Vagina (tissue), 2 donors: Measurements from ENCODE around the gene ANKS1B.

Source experiments
- POLR2A ChIP-seq, 2 donors: fragments of 450-650 bp; IDR thresholded peaks; one replicate each; pipeline ENCODE4 v1.6.1; 2017; ENCODE audit warnings: antibody characterized with exemption in 2 of 2, mild to moderate bottlenecking in 2 of 2, moderate library complexity in 2 of 2
- POLR2AphosphoS5 ChIP-seq, 2 donors: sonication (generic); formaldehyde crosslinking; IDR thresholded peaks; one replicate each; pipeline ENCODE4 v1.9.0; 2017; ENCODE audit warnings: antibody characterized with exemption in 2 of 2, mild to moderate bottlenecking in 2 of 2, low read depth in 1 of 2; ENCODE audit not compliant: insufficient read depth in 1 of 2
- TF ChIP-seq, protein P1 (sequence below), 3 experiments: fragments of 450-650 bp in 2 of 3; fragments of 200-600 bp in 1 of 3; sonication (generic) in 1 of 3; IDR thresholded peaks; one replicate each; pipeline ENCODE4 v1.5.1; 2017 to 2019; ENCODE audit warnings: antibody characterized with exemption in 3 of 3, mild to moderate bottlenecking in 2 of 3, moderate library complexity in 2 of 3

DNA sequence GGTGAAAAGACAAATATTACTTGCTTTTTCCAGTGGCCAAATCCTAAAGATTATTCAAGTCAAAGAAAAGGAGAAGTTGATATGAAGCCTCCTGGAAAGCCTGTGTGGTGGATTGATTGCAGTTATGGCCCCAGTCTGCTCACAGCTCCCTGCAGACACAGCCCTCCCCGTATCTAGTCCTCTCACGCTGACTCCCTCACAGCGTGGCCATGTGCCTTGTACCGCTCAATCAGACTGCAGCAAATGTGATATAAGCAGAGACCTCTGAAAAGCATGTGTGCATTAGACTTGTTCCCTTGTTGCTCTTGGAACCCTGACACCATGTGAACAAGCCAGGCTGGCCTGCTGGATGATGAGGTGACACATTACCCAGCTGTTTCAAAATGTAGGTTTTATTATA lies 735.2 kb downstream of the ANKS1B start:
- TF ChIP-seq, protein P1, sequence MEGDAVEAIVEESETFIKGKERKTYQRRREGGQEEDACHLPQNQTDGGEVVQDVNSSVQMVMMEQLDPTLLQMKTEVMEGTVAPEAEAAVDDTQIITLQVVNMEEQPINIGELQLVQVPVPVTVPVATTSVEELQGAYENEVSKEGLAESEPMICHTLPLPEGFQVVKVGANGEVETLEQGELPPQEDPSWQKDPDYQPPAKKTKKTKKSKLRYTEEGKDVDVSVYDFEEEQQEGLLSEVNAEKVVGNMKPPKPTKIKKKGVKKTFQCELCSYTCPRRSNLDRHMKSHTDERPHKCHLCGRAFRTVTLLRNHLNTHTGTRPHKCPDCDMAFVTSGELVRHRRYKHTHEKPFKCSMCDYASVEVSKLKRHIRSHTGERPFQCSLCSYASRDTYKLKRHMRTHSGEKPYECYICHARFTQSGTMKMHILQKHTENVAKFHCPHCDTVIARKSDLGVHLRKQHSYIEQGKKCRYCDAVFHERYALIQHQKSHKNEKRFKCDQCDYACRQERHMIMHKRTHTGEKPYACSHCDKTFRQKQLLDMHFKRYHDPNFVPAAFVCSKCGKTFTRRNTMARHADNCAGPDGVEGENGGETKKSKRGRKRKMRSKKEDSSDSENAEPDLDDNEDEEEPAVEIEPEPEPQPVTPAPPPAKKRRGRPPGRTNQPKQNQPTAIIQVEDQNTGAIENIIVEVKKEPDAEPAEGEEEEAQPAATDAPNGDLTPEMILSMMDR (IDR thresholded peaks at IDR 0.05) = no peak
- TF ChIP-seq POLR2A (IDR thresholded peaks at IDR 0.05) = no peak
- no peak for TF ChIP-seq POLR2AphosphoS5 (IDR thresholded peaks at IDR 0.05; ENCODE audit: insufficient read depth in 1 of 2, low read depth in 1 of 2)
